Prostate gland (tissue), 2 donors: Measurements from ENCODE around the gene CP. TPM values are rescaled to one million over a fixed set of nuclear protein-coding genes. Genes with fewer than 3 reads are reported as not detected.

Experiments
- DNase-seq: peaks from one replicate; pipeline ENCODE4 v3.0.0-alpha.2; 2019; ENCODE audit warnings: low spot score
- H3K27ac ChIP-seq, 2 donors: fragments of 200-600 bp; sonication (generic); 2 replicates each; pipeline ENCODE4 v1.5.1; 2017 to 2019
- H3K27me3 ChIP-seq: fragments of 200-600 bp; sonication (generic); replicated peaks from 2 replicates; pipeline ENCODE4 v1.5.1; 2019; ENCODE audit not compliant: insufficient read depth
- H3K36me3 ChIP-seq, 2 donors: fragments of 200-600 bp; sonication (generic); 1 replicate in 1 of 2; 2 replicates in 1 of 2; pipeline versions ENCODE4 v1.5.1 to v1.8.1; 2017 to 2019
- H3K4me1 ChIP-seq: fragments of 200-600 bp; sonication (generic); replicated peaks from 2 replicates; pipeline ENCODE4 v1.5.1; 2019
- H3K4me3 ChIP-seq, 2 donors: fragments of 200-600 bp; sonication (generic); 2 replicates each; pipeline ENCODE4 v1.5.1; 2017 to 2019
- H3K9me3 ChIP-seq: fragments of 200-600 bp; sonication (generic); 2 replicates; pipeline ENCODE4 v1.5.1; 2017
- CTCF ChIP-seq, 4 experiments: fragments of 200-600 bp in 2 of 4; fragments of 450-650 bp in 2 of 4; sonication (generic) in 2 of 4; IDR thresholded peaks; 1 replicate in 3 of 4; 2 replicates in 1 of 4; pipeline ENCODE4 v1.5.1; 2016 to 2019; ENCODE audit warnings: antibody characterized with exemption in 4 of 4, mild to moderate bottlenecking in 2 of 4, moderate library complexity in 2 of 4
- POLR2A ChIP-seq: fragments of 450-650 bp; IDR thresholded peaks from one replicate; pipeline ENCODE4 v1.6.1; 2016; ENCODE audit warnings: antibody characterized with exemption, mild to moderate bottlenecking
- POLR2AphosphoS5 ChIP-seq: sonication (generic); formaldehyde crosslinking; IDR thresholded peaks from one replicate; pipeline ENCODE4 v1.6.1; 2017; ENCODE audit warnings: antibody characterized with exemption
- WGBS: methylation state at CpG from one replicate; pipeline ENCODE4 v1.1.5; 2018; 5-methylcytosine and 5-hydroxymethylcytosine counted together
- intact Hi-C: fragments of 100-400 bp; cut with DNase I; formaldehyde crosslinking; loops from one replicate; pipeline ENCODE4 v1.14.2; 2022
- total RNA-seq, 2 donors: library from RNA; depleted of rRNA; stranded (reverse); fragments of >200 nt; gene quantifications; one replicate each; pipeline ENCODE4 v1.1.0, GENCODE V29; 2016

Gene CP
- total RNA-seq, 2 donors from 2014 or later, result 15.2 to 32.6 TPM

DNA sequence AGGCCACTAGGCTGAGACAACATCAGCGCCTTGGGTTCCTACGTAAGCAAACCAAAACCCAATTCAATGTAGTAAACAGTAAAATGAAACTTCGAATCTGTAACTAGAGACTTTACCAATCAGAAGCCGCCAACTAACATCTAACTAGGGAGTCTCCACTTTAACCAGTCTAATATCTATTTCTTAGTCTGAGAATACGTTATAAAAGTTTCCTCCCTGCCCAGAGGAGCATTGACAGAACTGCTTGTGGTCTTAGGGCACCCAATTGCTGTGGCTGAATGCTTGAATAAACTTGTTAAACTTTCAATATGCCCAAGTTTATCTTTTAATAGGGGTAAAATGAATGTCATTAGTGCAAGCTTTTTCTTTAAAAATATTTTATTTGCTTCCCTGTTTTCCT is 4.3 kb downstream of the CP start:
- TF ChIP-seq CTCF (IDR thresholded peaks at IDR 0.05) (no peak), POLR2AphosphoS5 (no peak), POLR2A (no peak)
- DNase-seq, result no peak
- Histone ChIP-seq H3K4me3 (no peak overlapping the region), H3K4me1 (no peaks in the 10 kb centered on the region), H3K9me3 (no peaks in the 10 kb centered on the region), H3K27me3 (no peaks in the 10 kb centered on the region), H3K36me3 (no peaks in the 10 kb centered on the region), H3K27ac (no peak overlapping the region)
- 87% methylated on average over 5 of the region's 5 CpGs for WGBS
- intact Hi-C loops, result no loop called here

DNA sequence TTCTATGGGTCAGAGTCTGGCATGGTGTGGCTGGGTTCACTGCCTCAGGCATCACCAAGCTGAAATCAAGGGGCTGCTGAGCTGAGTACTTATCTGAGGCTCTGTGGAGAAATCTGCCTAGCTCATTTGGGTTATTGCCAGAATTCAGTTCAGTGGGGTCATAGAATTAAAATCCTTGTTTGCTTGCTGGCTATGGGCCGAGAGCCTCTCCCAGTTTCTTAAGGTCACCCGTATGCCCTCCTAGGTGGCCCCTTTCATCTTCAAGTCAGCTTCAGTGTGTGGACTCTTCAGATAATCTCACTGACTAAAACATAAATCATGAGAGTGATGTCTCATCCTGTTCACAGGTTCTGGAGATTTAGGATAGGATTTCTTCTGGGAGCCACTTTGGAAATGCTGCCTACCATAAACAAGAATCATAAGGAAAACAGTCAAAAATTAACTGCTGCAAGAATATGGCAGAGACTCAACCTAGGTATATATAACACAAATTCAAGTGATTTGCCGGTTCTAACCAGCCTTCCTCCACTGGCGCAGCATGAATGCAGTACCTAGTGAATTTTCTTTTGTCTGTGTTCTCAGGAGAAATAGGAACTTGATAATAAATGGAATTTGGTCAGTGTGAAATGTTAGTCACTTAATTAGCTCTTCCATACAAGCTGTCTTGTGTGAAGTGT is 5.3 kb downstream of the CP start:
- 83% methylated on average over 4 of the region's 4 CpGs for WGBS
- no peak for TF ChIP-seq POLR2AphosphoS5
- no peak for TF ChIP-seq CTCF (IDR thresholded peaks at IDR 0.05)
- no peak for TF ChIP-seq POLR2A
- Histone ChIP-seq H3K27me3 (no peaks in the 10 kb centered on the region), H3K9me3 (no peaks in the 10 kb centered on the region), H3K4me3 (no peak overlapping the region), H3K27ac (no peak overlapping the region), H3K36me3 (no peaks in the 10 kb centered on the region), H3K4me1 (no peaks in the 10 kb centered on the region)
- intact Hi-C loops, result no loop called here
- DNase-seq, result no peak

DNA sequence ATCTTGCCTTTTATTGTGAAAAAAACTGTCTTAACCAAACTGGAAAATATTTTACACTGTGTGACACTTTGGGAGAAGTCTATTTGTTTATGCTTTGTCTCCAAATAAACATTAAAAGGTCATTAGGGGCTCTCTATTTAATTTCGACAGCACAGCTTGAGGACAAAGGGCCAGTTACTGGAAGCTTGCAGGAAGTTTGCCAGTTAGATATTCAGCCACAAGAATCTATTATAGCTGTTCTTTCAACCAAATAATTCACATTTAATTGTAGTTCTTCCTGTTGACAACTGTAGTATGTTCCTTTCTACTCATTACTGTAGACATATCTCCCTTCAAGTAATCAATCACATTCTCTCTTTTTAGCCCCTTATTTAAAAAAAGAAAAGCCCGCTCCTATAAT is 6.1 kb downstream of the CP start:
- H3K9me3 ChIP-seq, result no peaks in the 10 kb centered on the region
- H3K4me3 ChIP-seq, result no peak overlapping the region
- no peaks in the 10 kb centered on the region for H3K27me3 ChIP-seq
- WGBS, result 71% methylated on average over 2 of the region's 2 CpGs
- no peaks in the 10 kb centered on the region for H3K4me1 ChIP-seq
- no peak overlapping the region for H3K27ac ChIP-seq
- intact Hi-C loops, result no loop called here
- DNase-seq, result no peak
- H3K36me3 ChIP-seq, result no peaks in the 10 kb centered on the region
- TF ChIP-seq CTCF (IDR thresholded peaks at IDR 0.05) (no peak), POLR2AphosphoS5 (no peak), POLR2A (no peak)

DNA sequence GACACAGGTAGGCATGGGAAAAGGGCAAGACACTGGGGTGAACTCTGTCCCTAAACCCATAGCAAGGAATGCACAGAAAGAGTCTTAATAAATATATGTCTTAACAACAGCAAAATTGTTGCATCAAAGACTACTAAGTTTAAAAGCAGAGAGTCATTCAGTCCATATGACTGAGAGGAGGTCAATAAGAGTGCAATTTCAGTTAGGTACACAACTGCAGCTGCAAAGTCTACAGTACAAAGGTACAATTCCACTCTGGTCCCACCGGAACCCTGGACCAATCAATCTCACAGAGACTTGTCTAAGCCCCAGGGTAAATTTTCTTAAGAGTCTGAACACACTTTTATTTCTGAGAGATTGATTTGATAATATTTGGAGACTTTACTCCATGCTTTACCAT is 6.9 kb downstream of the CP start:
- no peak for DNase-seq
- H3K4me1 ChIP-seq, result no peaks in the 10 kb centered on the region
- intact Hi-C loops, result no loop called here
- no peaks in the 10 kb centered on the region for H3K36me3 ChIP-seq
- H3K27me3 ChIP-seq, result no peaks in the 10 kb centered on the region
- TF ChIP-seq POLR2AphosphoS5 (no peak), POLR2A (no peak)
- no peak overlapping the region for H3K4me3 ChIP-seq
- no peaks in the 10 kb centered on the region for H3K9me3 ChIP-seq
- 67% methylated on average over 1 of the region's 1 CpG for WGBS
- H3K27ac ChIP-seq, result no peak overlapping the region

DNA sequence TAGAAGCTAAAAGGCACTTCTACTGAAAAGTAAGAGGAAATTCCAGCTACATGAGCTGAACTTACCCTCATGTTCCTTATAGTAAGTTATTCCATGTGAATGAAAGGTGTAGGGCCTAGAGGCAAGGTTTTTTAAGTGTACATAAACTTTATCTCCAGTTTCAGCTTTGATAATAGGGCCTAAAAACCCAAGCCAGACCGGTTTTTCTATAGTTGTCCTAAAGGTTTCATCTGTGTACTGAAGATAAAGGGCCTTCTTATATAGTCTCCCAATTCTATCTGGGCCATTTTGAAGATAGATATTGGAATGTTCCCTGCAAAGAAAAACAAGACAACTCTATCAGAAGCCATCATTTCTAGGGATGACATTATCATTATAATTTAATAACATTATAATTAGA is 9.2 kb downstream of the CP start:
- H3K4me1 ChIP-seq, result no peaks in the 10 kb centered on the region
- no peaks in the 10 kb centered on the region for H3K27me3 ChIP-seq
- no peaks in the 10 kb centered on the region for H3K36me3 ChIP-seq
- 73% methylated on average over 1 of the region's 1 CpG for WGBS
- no peaks in the 10 kb centered on the region for H3K9me3 ChIP-seq
- intact Hi-C loops, result no loop called here
- H3K27ac ChIP-seq, result no peak overlapping the region
- TF ChIP-seq CTCF (IDR thresholded peaks at IDR 0.05) (no peak), POLR2AphosphoS5 (no peak), POLR2A (no peak)
- DNase-seq, result no peak
- H3K4me3 ChIP-seq, result no peak overlapping the region
